K562 (cell line): ENCODE data around the gene GRIK3. TPM values are rescaled to one million over a fixed set of nuclear protein-coding genes. Genes with fewer than 3 reads are reported as not detected.

Experiments
- ATAC-seq: fragments of 200-7000 bp; cut with Tn5 transposase; 3 replicates; pipeline ENCODE4 v1.9.1; 2020; ENCODE audit warnings: moderate library complexity
- BruUV-seq: library from RNA; stranded (reverse); fragments of 400-500 nt; replicated peaks from 2 replicates; lab custom pipeline; 2021; lab: Mats Ljungman, UMichigan
- CTCF ChIA-PET: fragments of 300-600 bp; formaldehyde crosslinking; extraction: SDS; loops from one replicate; lab custom pipeline; 2021; ENCODE audit warnings: low intra/inter-chr PET ratio; lab: Yijun Ruan, JAX
- POLR2A ChIA-PET: fragments of 300-600, 350-650 bp; sonication (Branson Sonifier 250); formaldehyde crosslinking; extraction: SDS; loops from one replicate; lab custom pipeline; 2021; ENCODE audit warnings: antibody characterized with exemption, inconsistent platforms; lab: Yijun Ruan, JAX
- DNase-seq, 4 experiments: peaks; one replicate each; pipeline versions ENCODE4 v3.0.0 to v3.0.0-alpha.2; 2011 to 2018; ENCODE audit warnings: low spot score in 3 of 4, mixed read lengths in 3 of 4; ENCODE audit errors: extremely low read depth in 1 of 4
- FAIRE-seq: peaks from 2 replicates; lab custom pipeline; 2011; peaks lifted over from hg19 to GRCh38; lab: Jason Lieb, UNC
- H2AFZ ChIP-seq: 2 replicates; pipeline ENCODE4 v1.6.0; 2011; ENCODE audit warnings: low read depth, low read length, control low read depth, inconsistent platforms
- H3K27ac ChIP-seq: fragments of 200-600 bp; 3 replicates; pipeline ENCODE4 v1.8.0; 2011; ENCODE audit warnings: low read depth, mild to moderate bottlenecking, control low read depth, inconsistent platforms, low read length, moderate library complexity, mixed read lengths; ENCODE audit errors: extremely low read depth
- H3K27me3 ChIP-seq, 2 experiments: fragments of 300-600 bp in 1 of 2; 2 replicates in 1 of 2; 3 replicates in 1 of 2; pipeline versions ENCODE4 v1.6.0 to v1.8.0; 2011; ENCODE audit warnings: inconsistent platforms in 2 of 2, low read length in 2 of 2, mild to moderate bottlenecking in 1 of 2, mixed read lengths in 1 of 2, moderate library complexity in 1 of 2; ENCODE audit not compliant: control insufficient read depth in 2 of 2, insufficient read depth in 2 of 2
- H3K36me3 ChIP-seq: fragments of 300-600 bp; 3 replicates; pipeline ENCODE4 v1.8.0; 2011; ENCODE audit warnings: mild to moderate bottlenecking, low read length, inconsistent platforms; ENCODE audit not compliant: control insufficient read depth, insufficient read depth
- H3K4me1 ChIP-seq, 2 experiments: fragments of 200-600 bp in 1 of 2; replicated peaks in 1 of 2; 2 replicates in 1 of 2; 3 replicates in 1 of 2; pipeline versions ENCODE4 v1.5.1 to v1.8.0; 2011; ENCODE audit warnings: inconsistent platforms in 2 of 2, low read length in 2 of 2, mild to moderate bottlenecking in 1 of 2, mixed read lengths in 1 of 2, moderate library complexity in 1 of 2; ENCODE audit not compliant: control insufficient read depth in 2 of 2, insufficient read depth in 2 of 2
- H3K4me2 ChIP-seq: 2 replicates; pipeline ENCODE4 v1.6.1; 2011; ENCODE audit warnings: low read length, control low read depth, inconsistent platforms, mixed read lengths; ENCODE audit not compliant: insufficient read depth
- H3K4me3 ChIP-seq: fragments of 200-600 bp; sonication (generic), shearing (Covaris generic); 2 replicates; pipeline ENCODE4 v1.5.1; 2016; ENCODE audit warnings: control low read depth, inconsistent platforms
- H3K79me2 ChIP-seq: fragments of 200-600 bp; 3 replicates; pipeline ENCODE4 v1.8.0; 2011; ENCODE audit warnings: low read length, inconsistent platforms; ENCODE audit not compliant: control insufficient read depth, insufficient read depth
- H3K9ac ChIP-seq, 2 experiments: 2 replicates each; pipeline versions ENCODE4 v1.6.0 to v1.6.1; 2011; ENCODE audit warnings: low read depth in 2 of 2, low read length in 2 of 2, control low read depth in 1 of 2, inconsistent platforms in 1 of 2, mild to moderate bottlenecking in 1 of 2, mixed read lengths in 1 of 2; ENCODE audit not compliant: insufficient read depth in 1 of 2
- H3K9me1 ChIP-seq: one replicate; pipeline ENCODE4 v1.6.0; 2011; ENCODE audit warnings: inconsistent platforms, mild to moderate bottlenecking, low read length, moderate library complexity; ENCODE audit not compliant: control insufficient read depth, insufficient read depth
- H3K9me3 ChIP-seq: replicated peaks from 2 replicates; pipeline ENCODE4 v1.5.1; 2011; ENCODE audit warnings: low read depth, low read length, inconsistent platforms; ENCODE audit not compliant: control insufficient read depth, insufficient read depth
- H4K20me1 ChIP-seq: replicated peaks from 2 replicates; pipeline ENCODE4 v1.6.1; 2011; ENCODE audit warnings: low read length, inconsistent platforms, mixed read lengths; ENCODE audit not compliant: control insufficient read depth, insufficient read depth
- BRCA1 ChIP-seq, 2 experiments: fragments of 450-650 bp in 1 of 2; sonication (generic) in 1 of 2; formaldehyde crosslinking in 1 of 2; IDR thresholded peaks; 2 replicates each; pipeline versions ENCODE4 v1.5.0 to v1.6.1; 2017 to 2020; ENCODE audit warnings: mild to moderate bottlenecking in 1 of 2, missing genetic modification reagents in 1 of 2
- ELF2 ChIP-seq: fragments of 250-450 bp; sonication (Bioruptor Pico); IDR thresholded peaks from 2 replicates; pipeline ENCODE4 v1.5.0; 2021; ENCODE audit warnings: mild to moderate bottlenecking
- HDAC6 ChIP-seq: IDR thresholded peaks from 2 replicates; pipeline ENCODE4 v1.6.1; 2012; ENCODE audit warnings: low read depth, mild to moderate bottlenecking, control low read depth, inconsistent platforms, low read length, moderate library complexity
- NCOA2 ChIP-seq, 2 experiments: fragments of 450-650 bp; IDR thresholded peaks; 2 replicates each; pipeline ENCODE4 v1.6.1; 2018; ENCODE audit warnings: mild to moderate bottlenecking in 2 of 2, moderate library complexity in 1 of 2; ENCODE audit not compliant: partially characterized antibody in 2 of 2
- RFX5 ChIP-seq: IDR thresholded peaks from 2 replicates; pipeline ENCODE4 v1.6.1; 2011; ENCODE audit warnings: low read depth, mild to moderate bottlenecking, improper control_type of control experiment, low read length
- ZNF165 ChIP-seq: fragments of 250-450 bp; sonication (Bioruptor Pico); IDR thresholded peaks from 2 replicates; pipeline ENCODE4 v1.4.0; 2020; ENCODE audit warnings: borderline replicate concordance
- ZNF584 ChIP-seq: fragments of 200-800 bp; sonication (Bioruptor generic); IDR thresholded peaks from 2 replicates; pipeline ENCODE4 v1.6.1; 2016; ENCODE audit warnings: low read depth, mild to moderate bottlenecking, missing genetic modification characterization, missing compliant biosample characterization
- WGBS: fragments of 100-300 bp; shearing (Covaris generic); methylation state at CpG from one replicate; pipeline ENCODE4 v1.1.6; 2016; ENCODE audit warnings: low coverage, mixed read lengths; ENCODE audit not compliant: insufficient coverage; ENCODE audit errors: missing lambda C conversion rate; 5-methylcytosine and 5-hydroxymethylcytosine counted together
- in situ Hi-C: fragments of 300-500 bp; cut with MboI; formaldehyde crosslinking; loops from 4 replicates; pipeline ENCODE4 v1.15.0; 2018; ENCODE audit warnings: inconsistent platforms, mixed read lengths
- intact Hi-C: fragments of 100-400 bp; cut with micrococcal nuclease; formaldehyde crosslinking; loops from 2 replicates; pipeline ENCODE4 v1.14.2; 2022
- polyA plus RNA-seq, 8 experiments: library from polyadenylated mRNA; depleted of rRNA in 4 of 8; stranded (reverse) in 5 of 8; unstranded in 3 of 8; fragments of >200 nt; fragmentation: Nextera tagmentation in 2 of 8; fragmentation: Illumina TruSeq in 1 of 8; extraction: Ambion mirVana in 2 of 8; extraction: Trizol in 1 of 8; gene quantifications; 2 replicates each; pipeline versions ENCODE4 v1.2.1 to v1.2.3, GENCODE V29; 2011 to 2014; ENCODE audit warnings: inconsistent platforms in 1 of 8, missing spikeins in 1 of 8
- total RNA-seq, 7 experiments: library from RNA; depleted of rRNA in 6 of 7; stranded (reverse); fragments of >200 nt in 6 of 7; fragmentation: Illumina TruSeq in 2 of 7; extraction: Trizol in 2 of 7; gene quantifications; 2 replicates each; pipeline versions ENCODE4 v1.2.1 to v1.2.3, GENCODE V29; 2011 to 2021; ENCODE audit warnings: low replicate concordance in 1 of 7
- TF ChIP-seq, protein P1 (sequence below), 2 experiments: fragments of 450-650 bp in 1 of 2; sonication (generic) in 1 of 2; formaldehyde crosslinking in 1 of 2; IDR thresholded peaks in 1 of 2; conservative IDR thresholded peaks in 1 of 2; 2 replicates each; pipeline versions ENCODE4 v1.6.1 to v1.8.1; 2016 to 2023; ENCODE audit warnings: mild to moderate bottlenecking in 2 of 2, moderate library complexity in 2 of 2, inconsistent platforms in 1 of 2, missing genetic modification reagents in 1 of 2
- TF ChIP-seq, protein P2 (sequence below): fragments of 450-650 bp; formaldehyde crosslinking; IDR thresholded peaks from 2 replicates; pipeline ENCODE4 v1.4.0; 2022; ENCODE audit warnings: missing genetic modification characterization
- TF ChIP-seq, protein P3 (sequence below): sonication (generic); formaldehyde crosslinking; IDR thresholded peaks from 2 replicates; pipeline ENCODE4 v1.8.0; 2023; ENCODE audit warnings: missing genetic modification reagents, mild to moderate bottlenecking, borderline replicate concordance

GRIK3 gene
- total and polyA plus RNA-seq, 9 of the 15 experiments (the other 6 are each of a cell fraction or from before 2014, with no cell fraction given) = not detected

DNA sequence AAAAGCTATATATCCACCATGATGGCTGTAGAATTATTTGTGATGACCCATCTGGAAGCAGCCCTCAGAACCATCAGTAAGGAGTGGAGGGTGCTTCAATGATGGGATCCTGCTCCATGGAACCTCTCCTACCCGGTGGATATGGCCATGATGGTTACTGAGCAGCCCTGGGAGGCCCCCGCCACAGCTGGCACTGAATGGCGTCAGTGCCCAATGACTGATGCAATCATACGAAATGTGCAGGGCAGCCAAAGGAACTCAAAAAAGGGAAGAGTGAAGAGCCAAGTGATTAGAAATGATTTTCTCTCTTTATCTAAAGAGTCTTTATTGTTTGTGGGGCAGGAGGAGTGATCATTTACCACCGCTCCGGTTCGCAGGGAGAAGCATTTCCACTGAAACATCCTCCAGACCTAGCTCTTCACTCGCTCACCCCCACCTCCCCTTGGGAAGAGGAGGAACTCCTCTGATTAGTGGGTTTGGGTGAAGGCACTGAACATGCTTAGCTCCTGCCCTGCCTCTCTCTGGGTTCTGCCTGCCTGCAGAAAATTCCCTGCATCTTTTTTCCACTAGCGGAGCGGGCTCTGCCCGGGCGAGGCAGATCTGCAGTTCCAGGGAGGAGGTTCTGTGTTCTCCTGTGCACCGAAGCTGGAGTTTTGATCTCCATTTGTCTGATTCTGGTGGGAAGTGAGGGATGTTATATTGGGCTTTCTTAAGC, 260.3 kb downstream of the GRIK3 start:
- Histone ChIP-seq H3K4me2 (no peak overlapping the region), H3K79me2 (no peaks in the 10 kb centered on the region), H3K9me3 (no peaks in the 10 kb centered on the region), H3K27me3 (peaks cover 12 to 64% of the 10 kb centered on the region in 2 experiments; a peak in 4 of 5 replicates), H3K36me3 (no peaks in the 10 kb centered on the region), H3K4me1 (no peaks in the 10 kb centered on the region), H3K4me3 (no peak overlapping the region), H3K27ac (no peak overlapping the region), H4K20me1 (0 out of 2 replicates have a peak, but pooled peaks cover 5% of the 10 kb centered on the region), H2AFZ (no peak overlapping the region), H3K9me1 (no peaks in the 10 kb centered on the region), H3K9ac (no peak overlapping the region)
- WGBS = 3% methylated on average over 13 of the region's 13 CpGs
- in situ Hi-C loops = no loop called here
- POLR2A ChIA-PET = interaction anchor here (0.7 to 1.2 kb wide), 2 partner anchors 9 to 18 kb away, joined by 3 read pairs; no protein-coding TSS in a partner anchor
- FAIRE-seq (no peak), ATAC-seq (peak; percentile 50), DNase-seq (no peak)
- intact Hi-C loops = no loop called here
- CTCF ChIA-PET = no interaction called here
- no TSS peak for BruUV-seq
- TF ChIP-seq, protein P1, sequence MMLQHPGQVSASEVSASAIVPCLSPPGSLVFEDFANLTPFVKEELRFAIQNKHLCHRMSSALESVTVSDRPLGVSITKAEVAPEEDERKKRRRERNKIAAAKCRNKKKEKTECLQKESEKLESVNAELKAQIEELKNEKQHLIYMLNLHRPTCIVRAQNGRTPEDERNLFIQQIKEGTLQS (IDR thresholded peaks at IDR 0.05) = peak; percentile 54; the same call in 1 of the 2 replicates
- TF ChIP-seq, protein P1 (CRISPR knock-in tag; conservative IDR thresholded peaks at IDR 0.05) = no peak
- TF ChIP-seq ZNF165 (CRISPR knock-in tag) (no peak), ZNF584 (CRISPR knock-in tag) (peak; percentile 42; the same call in 1 of the 2 replicates), ELF2 (CRISPR knock-in tag) (no peak), NCOA2 (IDR thresholded peaks at IDR 0.05; ENCODE audit: partially characterized antibody in 2 of 2) (no peak), HDAC6 (no peak), RFX5 (no peak), BRCA1 (IDR thresholded peaks at IDR 0.05) (no peak), BRCA1 (CRISPR knock-in tag; IDR thresholded peaks at IDR 0.05) (no peak)
- TF ChIP-seq, protein P2, sequence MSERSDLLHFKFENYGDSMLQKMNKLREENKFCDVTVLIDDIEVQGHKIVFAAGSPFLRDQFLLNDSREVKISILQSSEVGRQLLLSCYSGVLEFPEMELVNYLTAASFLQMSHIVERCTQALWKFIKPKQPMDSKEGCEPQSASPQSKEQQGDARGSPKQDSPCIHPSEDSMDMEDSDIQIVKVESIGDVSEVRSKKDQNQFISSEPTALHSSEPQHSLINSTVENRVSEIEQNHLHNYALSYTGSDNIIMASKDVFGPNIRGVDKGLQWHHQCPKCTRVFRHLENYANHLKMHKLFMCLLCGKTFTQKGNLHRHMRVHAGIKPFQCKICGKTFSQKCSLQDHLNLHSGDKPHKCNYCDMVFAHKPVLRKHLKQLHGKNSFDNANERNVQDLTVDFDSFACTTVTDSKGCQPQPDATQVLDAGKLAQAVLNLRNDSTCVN (CRISPR knock-in tag) = no peak
- TF ChIP-seq, protein P3, sequence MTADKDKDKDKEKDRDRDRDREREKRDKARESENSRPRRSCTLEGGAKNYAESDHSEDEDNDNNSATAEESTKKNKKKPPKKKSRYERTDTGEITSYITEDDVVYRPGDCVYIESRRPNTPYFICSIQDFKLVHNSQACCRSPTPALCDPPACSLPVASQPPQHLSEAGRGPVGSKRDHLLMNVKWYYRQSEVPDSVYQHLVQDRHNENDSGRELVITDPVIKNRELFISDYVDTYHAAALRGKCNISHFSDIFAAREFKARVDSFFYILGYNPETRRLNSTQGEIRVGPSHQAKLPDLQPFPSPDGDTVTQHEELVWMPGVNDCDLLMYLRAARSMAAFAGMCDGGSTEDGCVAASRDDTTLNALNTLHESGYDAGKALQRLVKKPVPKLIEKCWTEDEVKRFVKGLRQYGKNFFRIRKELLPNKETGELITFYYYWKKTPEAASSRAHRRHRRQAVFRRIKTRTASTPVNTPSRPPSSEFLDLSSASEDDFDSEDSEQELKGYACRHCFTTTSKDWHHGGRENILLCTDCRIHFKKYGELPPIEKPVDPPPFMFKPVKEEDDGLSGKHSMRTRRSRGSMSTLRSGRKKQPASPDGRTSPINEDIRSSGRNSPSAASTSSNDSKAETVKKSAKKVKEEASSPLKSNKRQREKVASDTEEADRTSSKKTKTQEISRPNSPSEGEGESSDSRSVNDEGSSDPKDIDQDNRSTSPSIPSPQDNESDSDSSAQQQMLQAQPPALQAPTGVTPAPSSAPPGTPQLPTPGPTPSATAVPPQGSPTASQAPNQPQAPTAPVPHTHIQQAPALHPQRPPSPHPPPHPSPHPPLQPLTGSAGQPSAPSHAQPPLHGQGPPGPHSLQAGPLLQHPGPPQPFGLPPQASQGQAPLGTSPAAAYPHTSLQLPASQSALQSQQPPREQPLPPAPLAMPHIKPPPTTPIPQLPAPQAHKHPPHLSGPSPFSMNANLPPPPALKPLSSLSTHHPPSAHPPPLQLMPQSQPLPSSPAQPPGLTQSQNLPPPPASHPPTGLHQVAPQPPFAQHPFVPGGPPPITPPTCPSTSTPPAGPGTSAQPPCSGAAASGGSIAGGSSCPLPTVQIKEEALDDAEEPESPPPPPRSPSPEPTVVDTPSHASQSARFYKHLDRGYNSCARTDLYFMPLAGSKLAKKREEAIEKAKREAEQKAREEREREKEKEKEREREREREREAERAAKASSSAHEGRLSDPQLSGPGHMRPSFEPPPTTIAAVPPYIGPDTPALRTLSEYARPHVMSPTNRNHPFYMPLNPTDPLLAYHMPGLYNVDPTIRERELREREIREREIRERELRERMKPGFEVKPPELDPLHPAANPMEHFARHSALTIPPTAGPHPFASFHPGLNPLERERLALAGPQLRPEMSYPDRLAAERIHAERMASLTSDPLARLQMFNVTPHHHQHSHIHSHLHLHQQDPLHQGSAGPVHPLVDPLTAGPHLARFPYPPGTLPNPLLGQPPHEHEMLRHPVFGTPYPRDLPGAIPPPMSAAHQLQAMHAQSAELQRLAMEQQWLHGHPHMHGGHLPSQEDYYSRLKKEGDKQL (CRISPR knock-in tag) = no peak
